HG03575 (cell line): ENCODE results near the gene CASP3.
"Not testable (repeated sequence)": the region's sequence is repeated elsewhere in the genome, so short reads cannot be mapped to it uniquely, and the experiment has no call there.

Source experiments
- ATAC-seq: cut with Tn5 transposase; IDR thresholded peaks from one replicate; pipeline ENCODE4 v1.9.1; 2021; ENCODE audit not compliant: unreplicated experiment, insufficient number of reproducible peaks, low FRiP score; ENCODE audit errors: extremely low read depth

CASP3 gene

DNA sequence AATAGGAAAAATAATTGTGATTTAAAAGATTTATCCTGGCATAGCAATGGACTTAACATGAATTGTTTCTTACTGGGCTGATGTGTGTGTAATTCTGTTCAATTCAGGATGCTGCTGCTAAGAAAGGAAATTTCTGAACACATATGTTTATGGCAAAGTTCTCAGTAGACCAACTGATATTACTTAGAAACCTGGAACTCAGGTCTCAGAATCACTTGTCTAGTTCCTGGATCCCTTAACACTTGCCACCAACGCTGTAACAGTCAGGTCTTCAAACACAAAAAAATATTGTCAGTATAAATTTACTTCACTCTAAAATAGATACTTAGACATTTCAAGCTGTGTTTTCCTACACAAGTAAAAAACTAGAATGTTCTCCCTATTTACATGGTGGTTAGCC, 5.5 kb downstream of the CASP3 start:
- no peak for ATAC-seq

DNA sequence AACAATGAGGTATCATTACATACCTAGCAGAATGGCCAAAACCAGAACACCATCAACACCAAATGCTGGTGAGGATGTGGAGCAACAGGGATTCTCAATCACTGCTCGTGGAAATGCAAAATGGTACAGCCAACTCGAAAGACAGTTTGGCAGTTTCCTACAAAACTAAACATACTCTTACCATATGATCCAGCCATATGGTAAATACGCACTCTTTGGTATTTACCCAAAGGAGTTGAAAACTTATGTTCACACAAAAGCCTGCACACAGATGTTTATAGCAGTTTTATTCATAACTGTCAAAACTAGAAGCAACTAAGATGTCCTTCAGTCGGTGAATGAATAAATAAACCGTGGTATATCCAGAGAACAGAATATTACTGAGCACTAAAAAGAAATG, 7.8 kb downstream of the CASP3 start:
- ATAC-seq = no peak

DNA sequence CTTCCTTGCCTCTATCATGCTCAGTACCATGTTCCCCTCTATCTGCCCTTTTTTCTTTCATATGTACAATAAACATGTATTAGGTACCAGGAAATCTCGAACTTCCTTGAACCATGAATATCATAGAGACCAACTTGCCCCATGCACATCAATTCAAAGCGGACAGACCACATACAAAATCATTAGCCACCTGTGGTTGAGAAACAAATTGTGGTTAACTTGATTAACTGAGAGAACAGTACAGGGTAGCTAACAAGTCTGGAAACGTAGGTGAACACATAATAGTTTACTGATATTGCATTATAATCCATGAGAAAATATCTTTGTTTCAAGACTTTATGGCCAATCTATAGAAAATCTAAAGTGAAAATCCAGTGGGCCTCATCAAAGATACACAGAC, 8.2 kb downstream of the CASP3 start:
- ATAC-seq = no peak

DNA sequence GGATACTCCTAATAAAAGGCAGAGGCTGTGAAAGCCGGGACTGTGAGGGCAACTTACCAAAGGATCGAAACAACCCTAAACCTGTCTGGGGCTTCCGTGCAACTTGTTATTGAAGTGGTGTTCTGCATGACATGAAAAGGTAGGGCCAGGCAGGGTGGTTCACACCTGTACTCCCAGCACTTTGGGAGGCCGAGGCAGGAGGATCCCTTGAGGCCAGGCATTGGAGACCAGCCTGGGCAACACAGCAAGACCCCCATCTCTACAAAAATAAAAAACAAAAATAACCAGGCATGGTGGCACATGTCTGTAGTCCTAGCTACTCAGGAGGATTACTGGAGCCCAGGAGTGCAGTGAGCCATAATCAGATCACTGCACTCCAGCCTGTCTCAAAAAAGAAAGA, 12.3 kb downstream of the CASP3 start:
- ATAC-seq = no peak

DNA sequence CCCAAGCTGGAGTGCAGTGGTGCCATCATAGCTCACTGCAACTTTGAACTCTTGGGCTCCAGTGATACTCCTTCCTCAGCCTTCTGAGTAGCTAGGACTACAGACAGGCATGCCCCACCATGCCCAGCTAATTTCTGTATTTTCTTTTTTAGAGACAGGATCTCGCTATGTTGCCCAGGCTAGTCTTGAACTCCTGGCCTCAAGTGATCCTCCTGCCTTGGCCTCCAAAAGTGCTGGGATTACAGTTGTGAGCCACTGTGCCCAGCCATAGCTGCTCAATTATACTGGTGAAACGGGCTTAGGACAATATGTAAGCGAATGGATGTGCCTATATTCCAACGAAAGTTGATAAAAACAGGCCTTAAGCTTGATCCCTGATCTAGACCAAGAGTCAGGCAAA, 13.1 kb downstream of the CASP3 start:
- ATAC-seq = no peak

DNA sequence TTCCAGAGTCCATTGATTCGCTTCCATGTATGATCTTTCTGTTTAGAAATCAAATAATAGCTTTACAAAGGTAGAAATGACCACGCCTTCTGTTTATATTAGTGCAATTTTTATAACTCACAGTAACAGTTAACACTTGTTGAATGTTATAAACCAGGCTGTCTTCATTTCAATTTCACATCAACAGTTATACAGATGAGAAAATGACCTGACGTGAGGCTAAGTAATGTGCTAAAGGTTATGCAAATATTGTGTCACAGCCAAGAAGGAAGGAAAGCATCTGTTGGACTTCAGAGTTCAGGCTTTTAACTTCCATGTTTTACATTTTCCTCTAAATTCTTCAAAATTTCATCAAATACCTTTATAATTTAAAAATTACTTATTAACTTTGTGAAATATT, 13.9 kb downstream of the CASP3 start:
- no peak for ATAC-seq

DNA sequence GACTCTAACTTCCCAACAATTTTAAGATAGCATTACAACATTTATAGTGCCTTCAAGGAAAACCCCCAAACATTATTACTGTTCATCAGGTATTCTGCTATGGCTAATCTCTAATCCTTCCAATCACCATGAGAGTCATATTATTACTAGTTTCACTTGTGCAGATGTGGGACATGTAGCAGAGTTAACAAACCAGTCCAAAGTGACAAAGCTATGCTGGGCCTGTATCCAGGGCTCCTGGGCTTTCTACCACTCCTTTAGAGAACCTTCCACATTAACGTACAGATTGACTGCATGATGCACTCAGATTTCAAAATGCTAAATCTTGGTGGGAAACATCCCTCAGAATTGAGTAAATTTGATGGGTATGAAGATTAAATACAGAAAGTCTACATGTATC, 16.4 kb downstream of the CASP3 start:
- ATAC-seq = no peak

DNA sequence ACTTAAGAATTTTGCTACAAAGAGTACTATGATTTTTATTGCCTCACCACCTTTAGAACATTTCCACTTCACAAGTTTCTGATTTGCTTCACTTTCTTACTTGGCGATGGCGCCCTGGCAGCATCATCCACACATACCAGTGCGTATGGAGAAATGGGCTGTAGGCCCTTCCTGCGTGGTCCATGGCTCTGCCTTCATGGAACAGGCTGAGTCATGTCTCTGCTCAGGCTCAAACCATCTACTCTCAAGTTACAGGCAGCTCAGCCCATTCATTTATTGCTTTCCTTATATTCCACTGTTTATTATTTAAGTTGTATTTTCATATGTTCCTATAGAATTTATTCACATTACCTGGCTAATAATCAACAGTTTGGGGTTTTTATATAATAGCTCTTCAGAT, 21.1 kb downstream of the CASP3 start:
- ATAC-seq = no peak

DNA sequence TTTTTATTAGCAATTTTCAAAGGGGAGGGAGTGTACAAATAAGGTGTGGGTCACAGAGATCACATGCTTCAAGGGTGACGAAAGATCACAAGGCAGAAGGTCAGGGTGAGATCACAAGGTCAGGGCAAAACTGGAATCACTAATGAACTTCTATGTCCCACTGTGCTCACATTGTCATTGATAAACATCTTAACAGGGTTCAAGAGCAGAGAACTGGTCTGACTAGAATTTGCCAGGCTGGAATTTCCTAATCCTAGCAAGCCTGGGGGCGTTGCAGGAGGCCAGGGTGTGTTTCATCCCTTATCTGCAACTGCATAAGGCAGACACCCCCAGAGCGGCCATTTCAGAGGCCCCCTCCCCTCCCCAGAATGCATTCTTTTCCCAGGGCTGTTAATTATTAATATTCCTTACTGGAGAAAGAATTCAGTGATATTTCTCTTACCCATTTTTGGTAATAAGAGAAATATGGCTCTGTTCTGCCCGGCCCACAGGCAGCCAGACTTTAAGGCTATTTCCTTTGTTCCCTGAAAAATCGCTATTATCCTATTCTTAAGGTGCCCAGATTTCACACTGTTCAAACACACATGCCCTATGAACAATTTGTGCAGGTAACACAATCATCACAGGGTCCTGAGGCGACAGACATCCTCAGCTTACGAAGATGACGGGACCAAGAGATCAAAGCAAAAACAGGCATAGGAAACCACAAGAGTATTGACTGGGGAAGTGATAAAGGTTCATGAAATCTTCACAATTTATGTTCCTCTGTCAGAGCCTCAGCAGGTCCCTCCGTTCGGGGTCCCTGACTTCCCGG, 23.3 kb downstream of the CASP3 start:
- ATAC-seq = not testable (repeated sequence)

DNA sequence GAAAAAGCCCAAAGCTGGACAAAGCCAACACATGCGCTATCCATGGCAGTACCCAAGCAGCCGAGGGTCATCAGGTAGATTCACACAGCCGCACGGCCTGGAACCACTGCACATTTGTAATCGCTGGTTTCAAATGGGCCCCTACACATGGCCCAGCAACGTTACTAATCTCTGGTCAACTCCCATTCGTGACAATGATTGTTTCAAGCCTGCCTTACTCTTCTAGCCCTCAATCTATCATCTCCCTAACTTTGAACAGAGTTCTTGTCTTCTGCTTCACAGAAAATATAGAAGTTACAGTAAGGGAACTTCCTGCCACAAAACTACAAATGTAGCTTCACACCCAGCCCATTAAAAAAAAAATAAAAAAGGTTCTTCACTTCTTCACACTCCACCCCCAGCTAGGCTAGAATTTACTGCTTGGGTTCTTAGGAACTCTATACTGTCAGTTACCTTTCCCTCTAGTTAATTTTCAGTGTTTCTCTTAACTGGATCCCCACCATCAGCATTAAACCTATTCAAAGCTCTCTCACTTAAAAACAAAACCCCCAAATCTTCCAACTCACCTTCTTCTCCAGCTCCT, 24.2 kb downstream of the CASP3 start:
- no peak for ATAC-seq

DNA sequence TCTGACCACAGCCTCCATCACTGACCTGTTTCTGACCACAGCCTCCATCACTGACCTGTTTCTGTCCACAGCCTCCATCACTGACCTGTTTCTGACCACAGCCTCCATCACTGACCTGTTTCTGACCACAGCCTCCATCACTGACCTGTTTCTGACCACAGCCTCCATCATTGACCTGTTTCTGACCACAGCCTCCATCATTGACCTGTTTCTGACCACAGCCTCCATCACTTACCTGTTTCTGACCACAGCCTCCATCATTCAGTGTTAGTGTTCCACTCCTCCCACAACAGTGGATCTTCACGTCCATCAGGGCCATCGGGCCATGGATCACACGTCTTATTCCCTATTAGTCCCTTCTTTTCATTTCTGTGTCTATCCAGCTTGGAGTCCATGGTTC, 24.7 kb downstream of the CASP3 start:
- ATAC-seq = not testable (repeated sequence)

DNA sequence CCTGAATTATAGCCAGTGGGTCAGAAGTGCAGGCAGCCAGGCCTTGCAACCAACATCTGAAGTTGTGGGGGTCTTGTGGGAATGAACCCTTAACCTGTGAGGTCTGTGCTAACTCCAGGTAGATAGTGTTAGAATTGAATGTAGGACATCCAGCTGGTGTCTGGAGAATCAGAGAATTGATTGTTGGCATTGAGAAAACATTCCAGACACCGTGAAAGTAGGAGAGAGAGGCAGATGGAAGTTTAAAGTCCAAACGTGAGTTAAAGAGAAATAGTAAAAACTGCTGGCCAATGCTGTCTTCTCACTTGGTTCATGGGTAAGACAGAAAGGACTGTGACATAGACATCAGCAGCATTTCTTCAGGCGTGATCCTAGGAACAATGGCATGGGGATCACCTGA, 27.7 kb downstream of the CASP3 start:
- ATAC-seq = no peak

DNA sequence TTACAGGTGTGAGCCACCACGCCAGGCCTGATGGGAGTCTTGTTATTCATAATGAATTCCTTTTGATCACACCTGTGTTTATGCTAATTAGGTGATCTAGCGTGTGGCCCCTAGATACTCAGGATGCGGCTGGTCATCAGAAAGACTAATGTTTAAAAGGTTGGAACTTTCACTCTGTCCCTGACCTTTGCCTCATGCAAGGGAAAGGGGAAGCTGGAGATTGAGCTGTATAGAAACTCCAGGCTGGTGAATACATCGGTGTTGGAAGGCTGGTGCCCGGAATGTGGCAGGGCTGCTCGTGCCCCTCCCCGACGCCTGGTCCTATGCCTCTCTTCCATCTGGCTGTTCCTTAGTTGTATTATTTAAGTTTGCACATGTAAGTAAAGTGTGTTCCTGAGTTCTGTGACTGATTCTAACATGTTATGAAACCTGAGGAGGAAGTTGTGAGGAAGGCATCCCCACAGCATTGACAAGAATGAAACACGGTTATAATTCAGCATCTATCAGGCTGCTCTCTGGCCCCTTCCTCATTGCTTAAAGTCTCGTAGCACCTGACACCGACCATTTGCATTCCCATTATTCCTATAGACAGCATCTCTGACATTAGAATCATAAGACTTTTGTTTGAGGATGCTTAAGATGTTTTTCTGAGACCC, 28.9 kb downstream of the CASP3 start:
- ATAC-seq = no peak

DNA sequence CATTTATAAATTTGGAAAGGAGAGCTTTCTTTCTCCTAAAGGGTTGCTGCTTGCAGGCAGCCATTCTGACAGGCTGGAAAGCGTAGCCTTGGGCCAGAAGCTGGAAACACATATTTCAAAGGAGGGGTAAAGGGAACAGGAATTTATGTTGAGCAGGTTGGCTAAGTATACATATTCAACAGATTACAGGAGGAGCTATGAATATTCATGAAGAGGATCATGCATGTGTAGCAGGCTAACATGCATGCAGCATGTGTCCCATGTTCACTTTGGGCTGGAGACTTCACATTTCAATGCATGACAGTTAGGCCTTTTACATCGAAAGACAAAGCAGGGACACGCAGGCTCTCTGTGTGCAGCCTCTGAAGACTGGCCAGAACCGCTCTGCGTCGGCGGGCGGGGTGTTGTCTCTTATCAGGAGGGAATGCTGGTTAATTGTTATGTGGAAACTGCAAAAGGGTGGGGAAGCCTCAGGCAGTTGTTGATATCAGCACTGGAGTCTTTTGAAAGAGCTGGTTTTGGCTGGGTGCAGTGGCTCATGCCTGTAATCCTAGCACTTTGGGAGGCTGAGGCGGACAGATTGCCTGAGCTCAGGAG, 31.5 kb downstream of the CASP3 start:
- no peak for ATAC-seq

DNA sequence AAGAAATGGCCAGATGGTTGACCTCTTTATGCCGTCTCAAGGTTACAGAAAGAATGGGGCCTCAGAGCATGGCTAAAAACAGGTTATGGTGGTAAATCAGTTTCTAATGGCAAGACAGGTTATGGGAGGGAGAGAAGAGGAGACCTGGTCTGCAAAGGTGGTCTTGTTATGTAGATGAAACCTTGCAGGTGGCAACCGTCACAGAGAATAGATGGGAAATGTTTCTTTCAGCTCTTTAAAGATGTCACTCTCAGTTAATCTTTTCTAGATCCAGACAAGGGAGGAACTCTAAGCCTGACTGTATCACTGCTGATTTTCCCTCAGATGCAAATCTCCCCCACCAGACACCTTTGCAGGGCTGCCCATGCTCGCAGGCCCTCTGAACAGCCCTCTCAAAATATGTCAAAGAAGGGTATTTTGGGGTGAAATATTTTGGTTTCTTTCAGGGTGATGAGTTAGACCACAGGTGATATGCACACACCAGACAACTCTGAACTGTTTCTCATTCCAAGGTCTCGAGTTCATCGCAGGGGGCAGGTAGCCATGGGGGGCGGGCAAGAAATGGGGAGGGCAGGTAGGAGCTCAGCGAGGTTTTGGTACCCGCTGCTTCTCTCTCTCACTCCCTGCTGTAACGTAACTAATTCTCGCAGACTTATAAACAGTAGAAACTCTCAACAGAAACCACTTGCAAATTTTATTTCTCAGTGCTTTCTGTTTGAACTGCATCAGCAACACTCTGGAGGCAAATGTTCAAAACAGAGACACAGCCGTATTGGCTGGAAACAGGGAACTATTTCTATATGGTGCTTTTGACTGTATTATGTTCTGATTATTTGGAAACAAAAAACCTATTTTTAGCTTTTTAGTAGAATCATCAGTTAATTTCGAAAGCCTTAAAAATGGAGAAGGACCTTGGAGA, 32.4 kb downstream of the CASP3 start:
- peak; percentile 71 for ATAC-seq

DNA sequence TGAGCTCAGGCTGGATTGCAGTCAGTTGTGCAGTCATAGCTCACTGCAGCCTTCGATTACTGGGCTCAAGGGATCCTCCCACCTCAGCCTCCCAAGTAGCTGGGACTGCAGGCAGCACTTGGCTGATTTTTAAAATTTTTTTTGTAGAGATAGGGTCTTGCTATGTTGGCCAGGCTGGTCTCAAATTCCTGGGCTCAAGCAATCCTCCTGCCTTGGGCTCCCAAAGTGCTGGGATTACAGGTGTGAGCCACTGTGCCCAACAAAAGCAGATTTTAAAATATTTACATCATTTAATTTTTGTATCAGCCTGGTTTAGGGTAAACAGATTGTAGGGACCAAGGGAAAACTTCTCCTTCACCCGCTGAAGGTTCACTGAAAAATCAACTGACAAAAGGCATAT, 33.1 kb downstream of the CASP3 start:
- ATAC-seq = not testable (repeated sequence)

DNA sequence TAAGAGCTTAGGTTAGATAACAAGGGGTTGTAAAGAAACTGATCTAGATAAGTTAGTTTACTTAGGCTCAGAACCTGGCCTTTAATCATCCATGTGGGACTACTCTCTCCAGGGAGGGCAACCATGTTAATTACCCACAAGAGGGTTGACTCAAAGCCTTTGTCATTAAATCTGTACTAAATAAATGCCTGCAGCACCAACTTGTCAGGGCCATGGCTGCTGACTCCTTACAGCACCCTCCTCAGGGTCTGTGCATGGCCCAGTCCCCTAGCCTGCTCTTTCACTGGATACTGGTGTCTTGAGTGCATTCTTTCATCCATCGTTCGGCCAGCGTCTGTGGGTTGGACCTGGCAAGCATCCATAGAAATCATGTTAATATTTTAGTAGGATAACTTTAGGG, 34.7 kb downstream of the CASP3 start:
- no peak for ATAC-seq

DNA sequence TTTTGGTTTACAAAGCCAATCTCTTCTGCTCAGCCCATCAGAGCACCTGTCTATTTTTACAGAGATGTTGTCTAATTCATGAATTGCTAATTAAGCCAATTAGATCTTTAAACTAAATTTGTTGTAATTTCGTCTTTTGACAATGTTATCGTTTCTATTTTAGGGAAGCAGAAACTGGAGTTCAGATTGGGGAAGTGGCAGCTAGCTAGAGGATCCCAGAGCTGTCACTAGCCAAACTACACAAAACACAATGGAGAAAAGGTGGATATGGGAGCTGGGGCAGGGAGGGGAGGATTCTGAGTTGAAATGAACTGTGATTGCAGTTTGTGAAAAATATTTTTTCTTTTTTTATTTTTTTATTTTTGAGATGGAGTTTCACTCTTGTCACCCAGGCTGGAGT, 35.8 kb downstream of the CASP3 start:
- no peak for ATAC-seq

DNA sequence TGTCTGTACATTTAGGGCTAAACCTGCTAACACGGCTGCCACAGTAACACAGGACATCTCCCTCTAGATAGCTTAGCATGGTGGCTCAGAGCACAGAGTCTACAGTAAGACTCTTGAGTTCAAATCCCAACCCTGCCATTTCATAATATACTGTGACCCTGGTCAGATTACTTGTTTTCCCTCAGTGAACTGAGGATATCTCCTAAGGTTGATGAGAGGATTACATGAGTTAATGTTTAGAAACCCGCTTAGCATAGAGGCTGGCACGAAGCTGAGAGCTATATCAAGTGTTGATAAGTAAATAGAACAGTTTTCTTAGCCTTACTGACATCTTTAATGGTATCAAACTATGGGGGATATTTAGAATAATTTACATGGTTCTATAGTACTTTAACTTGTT, 37.2 kb downstream of the CASP3 start:
- ATAC-seq = no peak
